Hematopoietic multipotent progenitor cell treated with erythropoietin and hydrocortisone succinate and interleukin-3 and kit ligand, for 8 days (in vitro differentiated cells): ENCODE measurements around the gene IRF2.
A peak's percentile ranks its signal among the peaks of the same experiment; 100 is the strongest.

Source experiments
- DNase-seq: peaks from one replicate; pipeline ENCODE4 v3.0.0-alpha.2; 2015

The IRF2 gene

GRCh38 chr4:184474263-184475095 is at the start of gene IRF2:
Gene IRF2, minus strand, starts transcription at chr4:184474550. Its CDS starts 45,486 bp downstream, at chr4:184429064.
- DNase-seq: peak; percentile 97

- no peak for DNase-seq
These were observed 41.3 kb upstream of the IRF2 start for GRCh38 chr4:184515606-184516005.

GRCh38 chr4:184514121-184514988 is 40.0 kb upstream of the IRF2 start:
- no peak for DNase-seq

GRCh38 chr4:184513802-184514120 is 39.4 kb upstream of the IRF2 start:
- DNase-seq: no peak

GRCh38 chr4:184511156-184511555 is 36.8 kb upstream of the IRF2 start:
- DNase-seq: no peak

GRCh38 chr4:184510401-184510800 is 36.1 kb upstream of the IRF2 start:
- DNase-seq: no peak

GRCh38 chr4:184506527-184507121 is 32.3 kb upstream of the IRF2 start:
- peak; percentile 25 for DNase-seq

- no peak for DNase-seq
These were observed 30.0 kb upstream of the IRF2 start for GRCh38 chr4:184504385-184504784.

GRCh38 chr4:184503869-184504300 is 29.5 kb upstream of the IRF2 start:
- no peak for DNase-seq

GRCh38 chr4:184500748-184501589 is 26.6 kb upstream of the IRF2 start:
- no peak for DNase-seq

GRCh38 chr4:184499996-184500395 is 25.6 kb upstream of the IRF2 start:
- DNase-seq: no peak

GRCh38 chr4:184498598-184498997 is 24.2 kb upstream of the IRF2 start:
- DNase-seq: no peak

GRCh38 chr4:184489771-184490170 is 15.4 kb upstream of the IRF2 start:
- no peak for DNase-seq

GRCh38 chr4:184487503-184487902 is 13.2 kb upstream of the IRF2 start:
- DNase-seq: no peak

- no peak for DNase-seq
These were observed 10.9 kb upstream of the IRF2 start for GRCh38 chr4:184485279-184485678.

- DNase-seq: no peak
These were observed 7.2 kb upstream of the IRF2 start for GRCh38 chr4:184481544-184481943.

- no peak for DNase-seq
These were observed 5.2 kb upstream of the IRF2 start for GRCh38 chr4:184479516-184479950.

- peak; percentile 8 for DNase-seq
These were observed 3.0 kb upstream of the IRF2 start for GRCh38 chr4:184477201-184477999.

- DNase-seq: no peak
These were observed 2.3 kb upstream of the IRF2 start for GRCh38 chr4:184476695-184477094.

- no peak for DNase-seq
These were observed 1.1 kb upstream of the IRF2 start for GRCh38 chr4:184475498-184475897.

GRCh38 chr4:184475096-184475461 is 729 bp upstream of the IRF2 start:
- peak; percentile 70 for DNase-seq
